ENCODE data around the gene CAMK1D.

Gene CAMK1D

GRCh38 chr10:12479437-12479844 lies 130.1 kb downstream of the CAMK1D start:
- no peak overlapping the region for H3K27ac ChIP-seq (ENCODE audit: low read depth, low read length)
- no peak overlapping the region for H3K4me3 ChIP-seq (ENCODE audit: low read depth in 1 of 2, low read length in 2 of 2)
- no peaks in the 10 kb centered on the region for H3K27me3 ChIP-seq (ENCODE audit: control insufficient read depth in 1 of 2, insufficient read depth in 2 of 2, low read length in 2 of 2)
- H3K4me1 ChIP-seq (ENCODE audit: insufficient read depth, low read length): no peaks in the 10 kb centered on the region
- H3K9ac ChIP-seq (ENCODE audit: low read length): no peak overlapping the region
- no peaks in the 10 kb centered on the region for H3K36me3 ChIP-seq (ENCODE audit: insufficient read depth, low read length)
- no peaks in the 10 kb centered on the region for H3K9me3 ChIP-seq (ENCODE audit: low read length)

GRCh38 chr10:12479924-12480323 lies 130.6 kb downstream of the CAMK1D start:
- H3K27ac ChIP-seq (ENCODE audit: low read depth, low read length): no peak overlapping the region

DNA sequence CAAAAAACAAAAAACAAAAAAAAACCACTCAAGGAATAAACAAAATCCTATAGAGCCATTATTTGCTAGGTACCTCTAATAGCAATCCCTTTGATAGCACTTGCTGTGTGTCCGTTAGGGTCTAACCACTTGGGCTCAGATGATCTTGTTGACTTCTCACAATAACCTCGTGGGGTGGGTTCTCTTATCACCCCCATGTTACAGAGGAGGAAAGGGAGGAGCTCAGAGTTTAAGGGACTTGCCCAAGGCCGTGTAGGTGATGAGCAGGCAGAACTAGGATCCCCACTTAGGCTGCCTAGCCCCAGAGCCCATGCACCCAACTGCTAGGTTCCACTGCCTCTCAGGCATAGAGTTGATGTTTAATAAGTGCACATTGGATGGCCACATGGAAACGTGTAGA lies 131.1 kb downstream of the CAMK1D start:
- Histone ChIP-seq H3K36me3 (ENCODE audit: insufficient read depth, low read length) (no peaks in the 10 kb centered on the region), H3K9ac (ENCODE audit: low read length) (no peak overlapping the region), H3K4me3 (ENCODE audit: low read depth in 1 of 2, low read length in 2 of 2) (no peak overlapping the region), H3K4me1 (ENCODE audit: insufficient read depth, low read length) (peaks cover 2% of the 10 kb centered on the region), H3K9me3 (ENCODE audit: low read length) (no peaks in the 10 kb centered on the region), H3K27me3 (ENCODE audit: control insufficient read depth in 1 of 2, insufficient read depth in 2 of 2, low read length in 2 of 2) (no peaks in the 10 kb centered on the region), H3K27ac (ENCODE audit: low read depth, low read length) (no peak overlapping the region)

More at GRCh38 chr10:12479924-12480323, 130.6 kb downstream of the CAMK1D start:
- Histone ChIP-seq H3K9me3 (ENCODE audit: low read length) (no peaks in the 10 kb centered on the region), H3K27me3 (ENCODE audit: control insufficient read depth in 1 of 2, insufficient read depth in 2 of 2, low read length in 2 of 2) (no peaks in the 10 kb centered on the region), H3K4me3 (ENCODE audit: low read depth in 1 of 2, low read length in 2 of 2) (no peak overlapping the region), H3K9ac (ENCODE audit: low read length) (no peak overlapping the region), H3K36me3 (ENCODE audit: insufficient read depth, low read length) (no peaks in the 10 kb centered on the region), H3K4me1 (ENCODE audit: insufficient read depth, low read length) (no peaks in the 10 kb centered on the region)

GRCh38 chr10:12481924-12482323 lies 132.6 kb downstream of the CAMK1D start:
- Histone ChIP-seq H3K9ac (ENCODE audit: low read length) (no peak overlapping the region), H3K27ac (ENCODE audit: low read depth, low read length) (no peak overlapping the region), H3K4me3 (ENCODE audit: low read depth in 1 of 2, low read length in 2 of 2) (no peak overlapping the region), H3K36me3 (ENCODE audit: insufficient read depth, low read length) (no peaks in the 10 kb centered on the region), H3K27me3 (ENCODE audit: control insufficient read depth in 1 of 2, insufficient read depth in 2 of 2, low read length in 2 of 2) (no peaks in the 10 kb centered on the region), H3K9me3 (ENCODE audit: low read length) (no peaks in the 10 kb centered on the region), H3K4me1 (ENCODE audit: insufficient read depth, low read length) (peaks cover 6% of the 10 kb centered on the region)

- Histone ChIP-seq H3K9me3 (ENCODE audit: low read length) (no peaks in the 10 kb centered on the region), H3K27me3 (ENCODE audit: control insufficient read depth in 1 of 2, insufficient read depth in 2 of 2, low read length in 2 of 2) (no peaks in the 10 kb centered on the region), H3K4me3 (ENCODE audit: low read depth in 1 of 2, low read length in 2 of 2) (no peak overlapping the region), H3K9ac (ENCODE audit: low read length) (no peak overlapping the region), H3K4me1 (ENCODE audit: insufficient read depth, low read length) (peaks cover 6% of the 10 kb centered on the region), H3K27ac (ENCODE audit: low read depth, low read length) (no peak overlapping the region), H3K36me3 (ENCODE audit: insufficient read depth, low read length) (no peaks in the 10 kb centered on the region)
Measured at GRCh38 chr10:12482587-12482986, 133.2 kb downstream of the CAMK1D start.

- Histone ChIP-seq H3K9ac (ENCODE audit: low read length) (no peak overlapping the region), H3K27ac (ENCODE audit: low read depth, low read length) (no peak overlapping the region), H3K27me3 (ENCODE audit: control insufficient read depth in 1 of 2, insufficient read depth in 2 of 2, low read length in 2 of 2) (no peaks in the 10 kb centered on the region), H3K4me1 (ENCODE audit: insufficient read depth, low read length) (peaks cover 6% of the 10 kb centered on the region), H3K4me3 (ENCODE audit: low read depth in 1 of 2, low read length in 2 of 2) (no peak overlapping the region), H3K9me3 (ENCODE audit: low read length) (no peaks in the 10 kb centered on the region), H3K36me3 (ENCODE audit: insufficient read depth, low read length) (no peaks in the 10 kb centered on the region)
Measured at GRCh38 chr10:12484002-12484918, 134.9 kb downstream of the CAMK1D start.

- no peaks in the 10 kb centered on the region for H3K9me3 ChIP-seq (ENCODE audit: low read length)
- no peak overlapping the region for H3K4me3 ChIP-seq (ENCODE audit: low read depth in 1 of 2, low read length in 2 of 2)
- H3K27me3 ChIP-seq (ENCODE audit: control insufficient read depth in 1 of 2, insufficient read depth in 2 of 2, low read length in 2 of 2): no peaks in the 10 kb centered on the region
- H3K9ac ChIP-seq (ENCODE audit: low read length): no peak overlapping the region
- no peak overlapping the region for H3K27ac ChIP-seq (ENCODE audit: low read depth, low read length)
- H3K36me3 ChIP-seq (ENCODE audit: insufficient read depth, low read length): no peaks in the 10 kb centered on the region
- H3K4me1 ChIP-seq (ENCODE audit: insufficient read depth, low read length): peaks cover 6% of the 10 kb centered on the region
Measured at GRCh38 chr10:12484941-12485805, 135.8 kb downstream of the CAMK1D start.

GRCh38 chr10:12487366-12487765 lies 138.0 kb downstream of the CAMK1D start:
- H3K27me3 ChIP-seq (ENCODE audit: control insufficient read depth in 1 of 2, insufficient read depth in 2 of 2, low read length in 2 of 2): no peaks in the 10 kb centered on the region
- no peaks in the 10 kb centered on the region for H3K9me3 ChIP-seq (ENCODE audit: low read length)
- H3K4me3 ChIP-seq (ENCODE audit: low read depth in 1 of 2, low read length in 2 of 2): no peak overlapping the region
- H3K27ac ChIP-seq (ENCODE audit: low read depth, low read length): no peak overlapping the region
- H3K4me1 ChIP-seq (ENCODE audit: insufficient read depth, low read length): peaks cover 6% of the 10 kb centered on the region
- H3K9ac ChIP-seq (ENCODE audit: low read length): no peak overlapping the region
- H3K36me3 ChIP-seq (ENCODE audit: insufficient read depth, low read length): no peaks in the 10 kb centered on the region

DNA sequence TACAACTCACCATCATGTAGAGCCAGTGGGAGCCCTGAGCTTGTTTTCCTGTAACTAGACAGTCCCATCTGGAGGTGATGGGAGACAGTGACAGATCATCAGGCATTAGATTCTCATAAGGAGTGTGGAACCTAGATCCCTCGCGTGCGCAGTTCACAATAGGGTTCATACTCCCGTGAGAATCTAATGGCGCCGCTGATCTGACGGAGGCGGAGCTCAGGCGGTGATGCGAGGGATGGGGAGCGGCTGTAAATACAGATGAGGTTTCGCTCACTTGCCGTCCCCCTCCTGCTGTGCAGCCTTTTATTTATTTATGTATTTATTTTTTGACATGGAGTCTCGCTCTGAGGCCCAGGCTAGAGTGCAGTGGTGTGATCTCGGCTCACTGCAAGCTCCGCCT lies 139.3 kb downstream of the CAMK1D start:
- no peak overlapping the region for H3K9ac ChIP-seq (ENCODE audit: low read length)
- no peaks in the 10 kb centered on the region for H3K27me3 ChIP-seq (ENCODE audit: control insufficient read depth in 1 of 2, insufficient read depth in 2 of 2, low read length in 2 of 2)
- no peak overlapping the region for H3K27ac ChIP-seq (ENCODE audit: low read depth, low read length)
- peaks cover 6% of the 10 kb centered on the region for H3K4me1 ChIP-seq (ENCODE audit: insufficient read depth, low read length)
- H3K9me3 ChIP-seq (ENCODE audit: low read length): no peaks in the 10 kb centered on the region
- no peaks in the 10 kb centered on the region for H3K36me3 ChIP-seq (ENCODE audit: insufficient read depth, low read length)
- H3K4me3 ChIP-seq (ENCODE audit: low read depth in 1 of 2, low read length in 2 of 2): no peak overlapping the region

DNA sequence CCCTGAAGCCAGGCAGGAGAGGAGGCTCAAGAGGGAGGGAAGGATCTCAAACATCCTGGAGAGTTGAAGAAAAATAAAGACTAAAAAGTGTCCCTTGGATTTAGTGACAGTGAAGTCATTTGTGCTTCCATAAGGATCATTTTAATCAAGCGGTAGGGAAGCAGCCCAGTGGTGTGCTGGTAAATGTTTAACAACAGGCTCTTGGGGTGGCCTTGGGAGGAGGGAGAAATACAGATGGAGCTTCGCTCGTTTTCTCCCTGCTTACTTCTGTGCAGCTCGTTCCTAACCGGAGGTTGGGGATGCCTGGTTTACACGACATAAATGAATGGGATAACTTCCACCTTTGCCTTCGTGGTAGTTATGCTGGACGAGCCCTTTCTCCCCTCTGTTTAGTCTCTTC lies 140.0 kb downstream of the CAMK1D start:
- Histone ChIP-seq H3K4me1 (ENCODE audit: insufficient read depth, low read length) (peaks cover 6% of the 10 kb centered on the region), H3K27me3 (ENCODE audit: control insufficient read depth in 1 of 2, insufficient read depth in 2 of 2, low read length in 2 of 2) (no peaks in the 10 kb centered on the region), H3K9ac (ENCODE audit: low read length) (no peak overlapping the region), H3K4me3 (ENCODE audit: low read depth in 1 of 2, low read length in 2 of 2) (no peak overlapping the region), H3K27ac (ENCODE audit: low read depth, low read length) (no peak overlapping the region), H3K9me3 (ENCODE audit: low read length) (no peaks in the 10 kb centered on the region), H3K36me3 (ENCODE audit: insufficient read depth, low read length) (no peaks in the 10 kb centered on the region)

- Histone ChIP-seq H3K9ac (ENCODE audit: low read length) (no peak overlapping the region), H3K27ac (ENCODE audit: low read depth, low read length) (no peak overlapping the region), H3K4me3 (ENCODE audit: low read depth in 1 of 2, low read length in 2 of 2) (no peak overlapping the region), H3K9me3 (ENCODE audit: low read length) (no peaks in the 10 kb centered on the region), H3K27me3 (ENCODE audit: control insufficient read depth in 1 of 2, insufficient read depth in 2 of 2, low read length in 2 of 2) (no peaks in the 10 kb centered on the region), H3K36me3 (ENCODE audit: insufficient read depth, low read length) (no peaks in the 10 kb centered on the region), H3K4me1 (ENCODE audit: insufficient read depth, low read length) (peaks cover 6% of the 10 kb centered on the region)
Measured at GRCh38 chr10:12489806-12490205, 140.5 kb downstream of the CAMK1D start.

Measured in muscle layer of colon (tissue), 2 donors.